ENCODE results near the gene ARMC2. TPM values are rescaled to one million over a fixed set of nuclear protein-coding genes. Genes with fewer than 3 reads are reported as not detected.
A peak's percentile ranks its signal among the peaks of the same experiment; 100 is the strongest.
"Not testable (repeated sequence)": the region's sequence is repeated elsewhere in the genome, so short reads cannot be mapped to it uniquely, and the experiment has no call there.

Gene ARMC2
- total RNA-seq, 2 donors from 2014 or later = 2.9 to 5.7 TPM

DNA sequence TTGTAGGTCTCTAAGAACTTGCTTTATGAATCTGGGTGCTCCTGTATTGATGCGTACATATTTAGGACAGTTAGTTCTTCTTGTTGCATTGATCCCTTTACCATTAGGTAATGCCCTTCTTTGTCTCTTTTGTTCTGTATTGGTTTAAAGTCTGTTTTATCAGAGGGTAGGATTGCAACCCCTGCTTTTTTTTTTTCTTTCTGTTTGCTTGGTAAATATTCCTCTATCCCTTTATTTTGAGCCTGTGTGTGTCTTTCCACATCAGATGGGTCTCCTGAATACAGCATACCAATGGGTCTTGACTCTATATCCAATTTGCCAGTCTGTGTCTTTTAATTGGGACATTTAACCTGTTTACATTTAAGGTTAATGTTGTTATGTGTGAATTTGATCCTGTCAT is 130.4 kb downstream of the ARMC2 start:
- H3K27me3 Mint-ChIP-seq; H3K36me3 Mint-ChIP-seq (ENCODE audit: low read depth); ATAC-seq (replicated peaks); H3K4me1 Mint-ChIP-seq; H3K4me3 Mint-ChIP-seq: not testable (repeated sequence)
- H3K9me3 Mint-ChIP-seq = peaks cover 16% of the 10 kb centered on the region
- peak overlapping the region; percentile 0 for H3K27ac Mint-ChIP-seq

DNA sequence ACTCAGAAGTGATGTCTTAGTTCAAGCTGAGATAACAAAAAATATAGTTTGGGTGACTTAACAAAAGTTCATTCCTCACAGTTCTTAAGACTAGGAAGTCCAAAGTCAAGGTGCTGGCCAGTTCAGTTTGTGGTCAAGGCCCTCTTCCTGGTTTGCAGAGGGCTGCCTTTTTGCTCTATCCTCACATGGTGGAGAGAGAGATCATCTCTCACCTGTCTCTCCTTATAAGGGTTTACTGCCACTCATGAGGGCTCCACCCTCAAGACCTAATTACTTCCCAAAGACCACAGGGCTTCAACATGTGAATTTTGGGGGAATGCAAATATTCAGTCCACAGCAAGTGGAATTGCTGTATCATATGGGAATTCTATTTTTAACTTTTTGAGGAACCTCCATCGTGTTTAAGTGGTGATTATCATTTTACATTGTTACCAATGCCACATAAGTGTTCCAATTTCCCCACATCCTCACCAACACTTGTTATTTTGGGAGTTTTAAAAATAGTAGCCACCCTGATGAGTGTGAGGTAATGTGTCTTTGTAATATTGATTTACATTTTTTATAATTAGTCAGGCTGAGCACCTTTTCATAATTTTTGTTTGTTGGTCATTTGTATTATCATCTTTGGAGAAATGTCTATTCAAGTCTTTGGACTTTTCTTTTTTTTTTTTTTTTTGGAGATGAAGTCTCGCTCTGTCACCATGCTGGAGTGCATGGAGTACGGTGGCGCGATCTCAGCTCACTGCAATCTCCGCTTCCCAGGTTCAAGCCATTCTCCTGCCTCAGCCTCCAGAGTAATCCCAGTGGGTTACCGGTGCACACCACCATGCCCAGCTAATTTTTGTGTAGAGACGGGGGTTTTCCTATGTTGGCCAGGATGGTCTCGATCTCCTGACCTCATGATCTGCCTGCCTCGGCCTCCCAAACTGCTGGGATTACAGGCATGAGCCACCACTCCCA is 134.2 kb downstream of the ARMC2 start:
- peaks cover 5% of the 10 kb centered on the region for H3K4me1 Mint-ChIP-seq
- ATAC-seq (replicated peaks) = no peak
- no peaks in the 10 kb centered on the region for H3K27me3 Mint-ChIP-seq
- peaks cover 16% of the 10 kb centered on the region for H3K9me3 Mint-ChIP-seq
- no peak overlapping the region for H3K4me3 Mint-ChIP-seq
- no peak overlapping the region for H3K27ac Mint-ChIP-seq
- H3K36me3 Mint-ChIP-seq (ENCODE audit: low read depth) = peaks cover 20% of the 10 kb centered on the region

DNA sequence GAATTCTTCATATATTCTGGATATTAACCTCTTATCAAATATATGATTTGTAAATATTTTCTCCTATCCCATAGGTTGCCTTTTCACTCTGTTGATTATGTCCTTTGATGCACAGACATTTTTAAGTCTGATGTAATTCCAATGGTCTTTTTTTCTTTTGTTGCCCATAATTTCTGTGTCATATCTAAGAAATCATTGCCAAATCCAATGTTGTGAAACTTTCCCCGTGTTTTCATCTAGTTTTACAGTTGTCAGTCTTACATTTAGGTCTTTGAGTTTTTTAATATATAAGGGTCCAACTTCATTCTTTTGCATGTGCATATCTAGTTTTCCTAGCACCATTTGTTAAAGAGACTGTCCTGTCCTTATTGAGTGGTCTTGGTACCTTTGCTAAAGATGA is 134.9 kb downstream of the ARMC2 start:
- H3K9me3 Mint-ChIP-seq = peaks cover 11% of the 10 kb centered on the region
- H3K4me1 Mint-ChIP-seq = peaks cover 4% of the 10 kb centered on the region
- H3K36me3 Mint-ChIP-seq (ENCODE audit: low read depth) = peaks cover 27% of the 10 kb centered on the region
- no peak overlapping the region for H3K4me3 Mint-ChIP-seq
- no peak for ATAC-seq (replicated peaks)
- H3K27me3 Mint-ChIP-seq = no peaks in the 10 kb centered on the region
- no peak overlapping the region for H3K27ac Mint-ChIP-seq

DNA sequence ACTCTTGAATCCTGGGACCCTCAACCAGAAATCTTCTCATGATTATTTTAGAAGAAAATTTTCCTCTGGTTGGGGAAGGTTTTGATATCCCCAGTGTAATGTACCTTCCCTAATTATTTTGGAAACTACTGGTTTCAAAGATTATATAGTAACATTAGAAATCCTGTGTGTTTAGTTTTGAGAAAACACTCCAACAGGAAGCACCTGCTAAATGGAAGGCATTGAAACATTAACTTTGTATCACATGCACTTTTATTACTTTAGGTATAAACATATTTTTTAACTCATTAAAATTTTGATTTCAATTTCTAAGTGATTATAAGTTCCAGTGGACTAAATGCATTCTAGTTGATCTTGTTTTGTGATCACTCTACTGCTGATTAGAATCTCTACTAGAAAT is 137.1 kb downstream of the ARMC2 start:
- Mint-ChIP-seq H3K36me3 (ENCODE audit: low read depth) (peaks cover 45% of the 10 kb centered on the region), H3K4me1 (no peaks in the 10 kb centered on the region), H3K4me3 (no peak overlapping the region), H3K27me3 (no peaks in the 10 kb centered on the region), H3K27ac (no peak overlapping the region), H3K9me3 (peaks cover 5% of the 10 kb centered on the region)
- ATAC-seq (replicated peaks) = no peak

DNA sequence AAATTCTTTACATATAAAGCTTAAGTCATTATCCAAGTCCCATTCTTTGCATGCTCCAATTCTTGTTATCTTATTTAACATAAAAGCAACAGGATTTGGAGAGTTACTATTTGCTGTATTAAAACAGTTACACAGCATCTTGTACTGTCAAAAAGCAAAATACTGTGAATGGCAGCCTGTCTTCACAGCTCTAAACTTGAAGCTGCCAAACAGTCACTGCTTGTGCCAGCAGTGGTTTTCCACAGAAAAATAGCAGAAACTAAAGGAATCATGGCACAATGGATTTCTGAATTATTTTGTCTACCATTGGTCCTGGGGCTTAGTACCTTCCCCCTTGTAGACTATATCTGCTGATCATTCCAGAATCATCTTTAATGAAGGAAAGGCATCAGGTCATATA is 138.9 kb downstream of the ARMC2 start:
- Mint-ChIP-seq H3K27me3 (no peaks in the 10 kb centered on the region), H3K27ac (no peak overlapping the region), H3K36me3 (ENCODE audit: low read depth) (peaks cover 63% of the 10 kb centered on the region), H3K9me3 (no peaks in the 10 kb centered on the region), H3K4me3 (no peak overlapping the region), H3K4me1 (no peaks in the 10 kb centered on the region)
- no peak for ATAC-seq (replicated peaks)

DNA sequence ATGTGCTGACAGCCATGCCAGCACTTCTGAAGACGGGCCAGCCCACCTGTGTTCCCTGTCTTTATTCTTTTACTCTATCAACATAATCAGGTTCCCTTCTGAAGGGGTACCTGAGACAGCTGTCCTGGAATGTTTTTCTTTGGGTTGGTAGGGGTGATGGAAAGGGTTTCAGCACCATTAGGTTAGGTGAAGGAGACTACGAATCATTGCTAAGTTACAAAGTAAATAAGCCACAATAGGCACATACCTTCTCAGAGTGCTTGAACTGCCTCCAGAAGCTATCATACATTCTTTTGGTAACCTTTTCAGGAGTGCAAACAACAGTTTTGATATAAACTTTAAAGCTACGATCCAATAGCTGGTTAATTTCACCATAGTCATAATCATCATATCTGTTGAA is 140.1 kb downstream of the ARMC2 start:
- peaks cover 72% of the 10 kb centered on the region for H3K36me3 Mint-ChIP-seq (ENCODE audit: low read depth)
- H3K27me3 Mint-ChIP-seq = no peaks in the 10 kb centered on the region
- ATAC-seq (replicated peaks) = no peak
- H3K9me3 Mint-ChIP-seq = no peaks in the 10 kb centered on the region
- H3K27ac Mint-ChIP-seq = no peak overlapping the region
- H3K4me1 Mint-ChIP-seq = no peaks in the 10 kb centered on the region
- no peak overlapping the region for H3K4me3 Mint-ChIP-seq

DNA sequence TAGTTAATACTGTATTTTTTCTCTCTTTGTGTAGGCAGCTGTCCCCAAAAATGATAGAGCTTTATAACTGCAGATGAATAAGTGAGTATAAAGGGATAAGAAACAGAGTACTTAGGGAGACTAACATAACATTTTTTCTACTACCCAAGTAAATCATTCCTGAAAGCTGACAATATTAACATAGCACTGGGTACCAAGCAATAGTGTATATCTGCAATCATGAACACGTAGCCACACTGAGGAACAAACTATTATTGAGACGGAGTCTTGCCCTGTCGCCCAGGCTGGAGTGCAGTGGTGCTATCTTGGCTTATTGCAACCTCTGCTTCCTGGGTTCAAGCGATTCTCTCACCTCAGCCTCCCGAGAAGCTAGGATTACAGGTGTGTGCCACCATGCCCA is 140.5 kb downstream of the ARMC2 start:
- no peak for ATAC-seq (replicated peaks)
- no peaks in the 10 kb centered on the region for H3K27me3 Mint-ChIP-seq
- no peak overlapping the region for H3K27ac Mint-ChIP-seq
- H3K4me1 Mint-ChIP-seq = no peaks in the 10 kb centered on the region
- H3K36me3 Mint-ChIP-seq (ENCODE audit: low read depth) = peaks cover 77% of the 10 kb centered on the region
- H3K9me3 Mint-ChIP-seq = no peaks in the 10 kb centered on the region
- no peak overlapping the region for H3K4me3 Mint-ChIP-seq

DNA sequence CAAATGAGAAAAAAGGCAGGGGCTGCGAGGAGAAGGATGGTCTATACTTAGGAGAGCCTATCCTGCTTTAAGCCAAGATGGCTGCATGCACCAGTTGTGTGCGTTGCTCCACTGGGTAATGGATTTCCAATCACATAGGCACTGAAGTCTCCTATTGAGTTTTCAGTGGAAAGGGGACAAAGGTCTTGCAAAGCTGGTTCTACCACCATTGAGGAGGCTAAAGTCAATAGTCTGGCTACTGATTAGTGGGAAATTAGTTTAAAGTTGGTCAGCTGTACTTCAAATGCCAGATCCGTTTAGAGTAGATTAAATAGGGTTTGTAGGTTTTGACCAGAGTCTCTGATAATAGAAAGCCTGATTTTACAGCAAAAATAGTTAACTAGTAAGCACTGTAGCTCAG is 141.5 kb downstream of the ARMC2 start:
- Mint-ChIP-seq H3K36me3 (ENCODE audit: low read depth) (peaks cover 86% of the 10 kb centered on the region), H3K4me3 (no peak overlapping the region), H3K9me3 (no peaks in the 10 kb centered on the region), H3K27ac (no peak overlapping the region), H3K27me3 (no peaks in the 10 kb centered on the region), H3K4me1 (no peaks in the 10 kb centered on the region)
- ATAC-seq (replicated peaks) = no peak

DNA sequence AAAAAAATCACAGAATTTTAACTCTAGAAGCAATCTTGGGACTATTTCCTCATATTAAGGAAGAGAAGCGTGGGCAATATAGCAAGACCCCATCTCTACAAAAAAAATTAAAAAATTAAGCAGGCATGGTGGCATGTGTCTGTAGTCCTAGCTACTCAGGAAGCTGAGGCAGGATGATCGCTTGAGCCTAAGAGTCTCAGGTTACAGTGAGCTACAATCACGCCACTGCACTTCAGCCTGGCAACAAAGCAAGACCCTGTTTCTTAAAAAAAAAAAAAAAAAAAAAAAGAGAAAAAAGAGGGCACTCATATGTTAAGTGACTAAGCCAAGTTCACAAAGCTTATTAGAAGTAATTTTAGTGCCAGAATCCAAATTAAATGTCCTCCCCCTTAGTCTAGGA is 145.7 kb downstream of the ARMC2 start:
- no peak overlapping the region for H3K4me3 Mint-ChIP-seq
- H3K9me3 Mint-ChIP-seq = no peaks in the 10 kb centered on the region
- no peak for ATAC-seq (replicated peaks)
- no peak overlapping the region for H3K27ac Mint-ChIP-seq
- H3K27me3 Mint-ChIP-seq = no peaks in the 10 kb centered on the region
- peaks cover 92% of the 10 kb centered on the region for H3K36me3 Mint-ChIP-seq (ENCODE audit: low read depth)
- H3K4me1 Mint-ChIP-seq = no peaks in the 10 kb centered on the region

DNA sequence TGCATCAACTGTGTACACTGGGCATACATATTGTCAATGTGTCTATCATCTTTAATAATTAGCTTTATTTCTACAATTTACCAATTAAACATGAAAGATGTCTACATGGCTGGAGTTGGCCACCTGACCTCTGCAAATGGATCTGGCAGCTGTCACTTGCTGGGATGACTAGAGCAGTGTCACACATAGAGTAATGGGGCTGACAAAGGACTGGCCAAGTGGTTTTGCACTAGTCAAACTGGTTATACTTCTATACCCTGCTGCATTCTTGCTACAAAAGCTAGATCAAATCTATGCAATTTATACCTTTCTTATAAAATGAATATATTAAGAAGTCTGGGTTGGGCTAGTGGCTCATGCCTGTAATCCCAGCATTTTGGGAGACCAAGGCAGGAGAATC is 147.1 kb downstream of the ARMC2 start:
- ATAC-seq (replicated peaks) = no peak
- H3K27ac Mint-ChIP-seq = no peak overlapping the region
- peaks cover 95% of the 10 kb centered on the region for H3K36me3 Mint-ChIP-seq (ENCODE audit: low read depth)
- H3K27me3 Mint-ChIP-seq = no peaks in the 10 kb centered on the region
- no peaks in the 10 kb centered on the region for H3K9me3 Mint-ChIP-seq
- H3K4me1 Mint-ChIP-seq = no peaks in the 10 kb centered on the region
- H3K4me3 Mint-ChIP-seq = no peak overlapping the region

DNA sequence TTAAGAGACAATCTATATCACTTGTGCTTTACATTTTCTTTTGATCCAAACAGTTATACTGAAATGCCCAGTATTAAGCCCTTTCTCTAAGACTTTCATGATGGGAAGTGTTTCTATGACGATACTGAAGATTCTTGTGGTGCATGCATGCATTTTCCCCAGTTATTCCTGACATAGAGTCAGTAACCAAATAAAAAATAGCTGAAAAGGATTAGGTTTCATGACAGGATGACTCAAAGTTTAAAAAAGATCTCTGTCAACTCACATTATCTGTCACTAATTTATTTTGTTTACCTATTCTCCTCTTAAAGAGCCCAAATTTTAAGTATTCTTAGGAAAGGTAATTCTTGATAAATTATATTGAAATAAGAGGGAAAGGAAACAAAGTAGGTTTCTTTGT is 148.0 kb downstream of the ARMC2 start:
- Mint-ChIP-seq H3K9me3 (no peaks in the 10 kb centered on the region), H3K27me3 (no peaks in the 10 kb centered on the region), H3K36me3 (ENCODE audit: low read depth) (peaks cover 91% of the 10 kb centered on the region), H3K27ac (no peak overlapping the region), H3K4me1 (no peaks in the 10 kb centered on the region), H3K4me3 (no peak overlapping the region)
- no peak for ATAC-seq (replicated peaks)

DNA sequence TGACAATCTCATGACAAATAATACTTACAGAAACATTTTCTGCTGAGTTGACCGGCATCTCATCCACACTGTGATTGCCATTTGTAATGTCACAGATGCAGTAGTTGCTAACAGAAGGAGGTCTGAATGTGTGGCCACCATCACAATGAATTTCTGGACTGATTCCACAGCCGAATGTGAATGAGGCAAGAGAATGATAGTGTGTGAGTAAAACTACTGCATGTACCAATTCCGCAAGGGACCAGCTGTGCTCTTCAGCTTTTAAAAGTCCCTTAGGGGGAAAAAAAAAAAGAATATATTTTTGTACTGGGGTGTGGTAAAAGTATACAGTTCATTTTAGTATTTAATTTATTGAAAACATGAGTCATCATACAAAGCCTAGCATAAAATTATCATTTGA is 150.3 kb downstream of the ARMC2 start:
- H3K36me3 Mint-ChIP-seq (ENCODE audit: low read depth) = peaks cover 87% of the 10 kb centered on the region
- no peak for ATAC-seq (replicated peaks)
- H3K27ac Mint-ChIP-seq = no peak overlapping the region
- H3K9me3 Mint-ChIP-seq = no peaks in the 10 kb centered on the region
- no peak overlapping the region for H3K4me3 Mint-ChIP-seq
- no peaks in the 10 kb centered on the region for H3K27me3 Mint-ChIP-seq
- peaks cover 8% of the 10 kb centered on the region for H3K4me1 Mint-ChIP-seq

DNA sequence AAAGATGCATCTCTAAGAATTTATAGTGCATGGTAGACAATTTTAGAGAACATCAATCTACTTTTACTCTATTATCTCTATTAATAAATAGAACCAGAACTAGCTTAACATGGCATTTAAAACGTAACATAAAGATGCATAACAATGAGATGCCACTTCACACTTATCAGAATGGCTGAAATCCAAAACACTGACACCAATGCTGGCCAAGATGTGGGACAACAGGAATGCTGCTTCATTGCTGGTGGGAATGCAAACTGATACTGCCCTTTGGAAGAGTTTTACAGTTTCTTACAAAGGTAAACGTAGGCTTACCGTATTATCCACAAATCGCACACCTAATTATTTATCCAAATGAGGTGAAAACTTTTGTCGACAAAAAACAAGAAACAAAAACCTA is 151.2 kb downstream of the ARMC2 start:
- Mint-ChIP-seq H3K27me3 (no peaks in the 10 kb centered on the region), H3K4me3 (no peak overlapping the region), H3K27ac (no peak overlapping the region), H3K4me1 (peaks cover 8% of the 10 kb centered on the region), H3K9me3 (no peaks in the 10 kb centered on the region), H3K36me3 (ENCODE audit: low read depth) (peaks cover 78% of the 10 kb centered on the region)
- ATAC-seq (replicated peaks) = no peak

DNA sequence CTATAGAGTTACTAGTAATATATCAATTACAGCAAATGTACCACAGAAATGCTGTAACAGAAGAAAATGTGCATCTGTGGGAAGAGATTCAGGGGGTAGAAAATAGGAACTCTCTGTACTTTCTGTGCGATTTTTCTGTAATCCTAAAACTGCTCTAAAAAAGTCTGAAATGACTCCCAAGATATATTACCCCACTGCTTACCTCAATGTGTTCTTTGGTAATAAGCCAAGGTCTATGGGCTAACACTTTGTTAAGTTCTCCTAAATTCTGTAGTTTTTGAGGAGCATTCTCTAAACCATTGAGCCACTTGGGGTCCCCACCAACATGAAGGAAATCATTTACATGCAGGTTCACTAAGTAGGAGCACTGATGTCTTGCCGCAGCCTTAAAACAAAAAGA is 152.1 kb downstream of the ARMC2 start:
- Mint-ChIP-seq H3K27ac (no peak overlapping the region), H3K36me3 (ENCODE audit: low read depth) (peaks cover 70% of the 10 kb centered on the region), H3K4me1 (peaks cover 13% of the 10 kb centered on the region), H3K4me3 (no peak overlapping the region), H3K9me3 (no peaks in the 10 kb centered on the region), H3K27me3 (no peaks in the 10 kb centered on the region)
- no peak for ATAC-seq (replicated peaks)

DNA sequence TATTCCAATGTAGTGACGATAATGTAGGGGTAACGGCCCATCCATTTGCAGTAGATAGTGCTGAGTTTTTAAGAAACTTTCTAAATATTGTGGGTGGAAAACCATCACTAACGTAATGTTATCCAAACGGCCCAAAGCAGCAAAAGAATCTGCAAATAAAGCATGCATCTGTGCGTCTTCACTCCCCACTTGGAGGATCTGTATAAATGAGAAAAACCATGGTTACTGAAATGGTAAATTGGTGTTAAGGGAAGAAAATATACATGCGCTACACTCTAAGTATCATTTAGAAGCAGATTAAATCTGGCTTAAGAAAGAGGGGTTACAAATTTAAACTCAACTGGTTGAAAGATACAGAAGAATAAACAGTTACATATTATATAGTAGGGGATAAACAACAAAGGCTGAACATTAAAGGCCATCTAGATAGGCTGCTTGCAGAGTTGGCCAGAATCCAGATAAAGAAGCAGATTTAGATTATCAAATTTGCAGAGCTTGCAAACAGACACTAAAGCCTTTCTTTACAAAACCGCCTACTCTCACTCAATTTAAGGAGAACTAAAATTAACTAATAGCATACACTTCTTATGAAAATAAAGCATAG is 153.2 kb downstream of the ARMC2 start:
- H3K36me3 Mint-ChIP-seq (ENCODE audit: low read depth) = peaks cover 61% of the 10 kb centered on the region
- H3K27ac Mint-ChIP-seq = no peak overlapping the region
- no peaks in the 10 kb centered on the region for H3K9me3 Mint-ChIP-seq
- no peak for ATAC-seq (replicated peaks)
- peak overlapping the region; percentile 48 for H3K4me3 Mint-ChIP-seq
- no peaks in the 10 kb centered on the region for H3K27me3 Mint-ChIP-seq
- H3K4me1 Mint-ChIP-seq = peaks cover 18% of the 10 kb centered on the region

Measured in activated T-helper 17 cell treated with anti-CD3 and anti-CD28 coated beads, Interleukin-2, amount 50 U/mL, for 72 hours (primary cell).